GM21381 (cell line): Measurements from ENCODE around the gene CALB2.

Experiments used
- ATAC-seq: cut with Tn5 transposase; IDR thresholded peaks from one replicate; pipeline ENCODE4 v1.9.1; 2021; ENCODE audit warnings: mild to moderate bottlenecking, moderate library complexity; ENCODE audit not compliant: unreplicated experiment

Gene CALB2

DNA sequence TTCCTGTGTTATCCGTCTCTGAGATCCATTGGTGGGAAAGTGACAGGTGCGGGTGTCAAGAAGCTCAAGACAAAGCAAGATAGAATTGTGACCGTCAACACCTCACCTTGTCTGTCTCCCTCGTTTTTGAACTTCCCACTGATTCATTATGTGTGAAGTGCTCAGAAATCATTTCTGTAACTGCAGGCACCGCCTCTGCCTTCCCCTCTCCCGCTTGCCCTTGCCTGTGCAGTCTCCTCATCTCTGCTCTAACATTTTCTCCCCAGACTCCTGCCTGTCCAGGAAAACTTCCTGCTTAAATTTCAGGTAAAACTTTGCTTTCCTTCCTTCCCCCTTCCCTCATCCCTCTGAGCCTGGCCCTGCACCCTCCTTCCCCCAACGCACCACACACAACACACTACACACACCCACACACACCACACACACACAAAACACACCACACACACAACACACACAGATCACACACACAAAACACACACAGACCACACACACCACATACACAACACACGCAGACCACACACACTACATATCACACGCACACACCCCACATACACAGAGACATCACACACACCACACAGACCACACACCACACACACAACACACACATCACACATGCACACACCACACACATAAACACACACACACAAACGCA is 25.7 kb downstream of the CALB2 start:
- ATAC-seq = no peak

- ATAC-seq = no peak
These were observed 28.7 kb downstream of the CALB2 start for GRCh38 chr16:71387045-71387871.

DNA sequence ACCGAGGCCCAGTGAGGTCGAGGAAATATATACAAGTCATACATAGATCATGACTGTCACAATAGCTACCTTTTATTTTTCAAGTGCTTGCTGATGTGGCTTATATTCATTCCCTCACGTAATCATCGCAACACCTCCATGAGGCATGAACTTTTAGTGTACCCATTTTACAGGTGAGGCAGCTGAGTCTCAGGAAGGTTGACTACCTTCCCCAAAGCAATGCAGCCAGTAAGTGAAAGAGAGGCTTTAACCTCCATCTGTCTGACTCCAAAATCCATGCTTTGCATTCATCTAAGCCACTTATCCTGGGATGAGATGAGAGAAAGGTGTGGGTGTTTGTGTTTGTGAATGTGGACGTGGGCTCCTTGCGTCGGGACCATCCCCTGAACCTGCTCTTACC is 30.8 kb downstream of the CALB2 start:
- no peak for ATAC-seq

DNA sequence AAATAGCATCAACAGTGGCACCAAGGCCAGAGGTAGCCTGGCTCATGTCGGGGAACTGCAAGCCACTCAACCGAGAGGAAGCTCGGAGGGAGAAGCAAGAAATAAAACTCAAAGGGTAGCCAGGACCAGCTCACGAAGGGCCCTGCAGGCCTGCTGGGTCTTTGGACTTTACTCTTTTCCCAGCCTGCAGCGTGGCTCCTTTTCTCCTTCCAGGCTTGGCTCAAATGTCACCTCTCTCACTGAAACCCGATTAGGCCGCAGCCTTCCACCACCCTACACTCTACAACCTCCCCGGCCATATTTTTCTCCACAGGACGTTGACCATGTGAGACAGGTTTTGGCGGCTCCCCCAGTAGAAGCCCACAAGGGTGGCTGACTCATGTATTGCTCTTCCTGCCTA is 38.1 kb downstream of the CALB2 start:
- ATAC-seq = no peak

DNA sequence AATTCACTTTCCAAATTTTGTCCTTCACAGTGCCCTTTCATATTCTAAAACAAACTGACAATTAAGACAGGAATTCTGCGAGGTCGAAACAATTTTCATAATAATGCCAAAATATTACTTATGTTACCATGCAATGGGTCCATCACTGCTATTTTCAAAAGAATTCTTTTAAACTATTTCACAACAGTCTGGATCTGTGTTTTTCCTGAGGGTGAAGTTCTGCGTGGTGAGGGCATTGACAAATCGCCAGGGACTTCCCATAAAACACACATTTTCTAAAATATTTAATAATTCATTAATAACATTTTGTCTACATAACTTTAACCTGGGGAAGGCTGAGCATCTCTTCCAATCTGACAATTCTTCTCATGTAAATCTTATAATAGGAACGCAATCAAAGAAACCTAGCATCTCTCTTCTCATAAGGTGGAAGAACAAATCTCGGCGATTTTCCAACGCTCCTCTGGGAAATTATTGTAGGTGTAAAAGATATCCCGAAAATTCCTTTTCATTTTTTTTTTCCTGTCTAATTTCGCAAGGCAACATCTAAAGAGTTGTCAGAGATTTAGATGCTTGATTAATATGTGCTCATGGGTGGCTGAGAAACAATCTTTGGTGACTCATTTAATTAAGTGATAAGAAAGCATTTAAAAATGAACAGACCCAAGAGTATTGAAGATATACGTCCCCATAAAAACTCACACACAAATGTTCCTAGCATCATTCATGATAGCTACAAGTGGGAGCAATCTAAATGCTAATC is 41.5 kb downstream of the CALB2 start:
- ATAC-seq = no peak

DNA sequence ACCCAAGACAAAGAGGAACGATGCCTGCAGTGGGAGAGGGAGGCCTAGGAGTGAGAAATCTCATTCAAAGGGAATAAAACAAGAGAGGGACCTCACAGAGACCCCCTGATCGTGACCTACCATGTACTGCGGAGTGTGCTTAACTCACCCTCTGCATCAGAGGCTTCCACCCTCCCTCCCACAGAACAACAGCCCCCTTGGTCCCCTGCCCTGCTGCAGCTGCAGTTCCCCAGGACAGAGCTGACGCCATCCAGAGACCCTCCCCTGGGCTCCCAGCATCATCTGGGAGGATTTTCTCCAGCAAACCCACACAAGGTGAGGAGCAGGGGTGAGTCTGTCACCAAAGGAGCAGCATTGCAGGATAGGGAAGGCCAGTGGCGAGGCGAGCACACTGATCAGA is 43.5 kb downstream of the CALB2 start:
- ATAC-seq = no peak

DNA sequence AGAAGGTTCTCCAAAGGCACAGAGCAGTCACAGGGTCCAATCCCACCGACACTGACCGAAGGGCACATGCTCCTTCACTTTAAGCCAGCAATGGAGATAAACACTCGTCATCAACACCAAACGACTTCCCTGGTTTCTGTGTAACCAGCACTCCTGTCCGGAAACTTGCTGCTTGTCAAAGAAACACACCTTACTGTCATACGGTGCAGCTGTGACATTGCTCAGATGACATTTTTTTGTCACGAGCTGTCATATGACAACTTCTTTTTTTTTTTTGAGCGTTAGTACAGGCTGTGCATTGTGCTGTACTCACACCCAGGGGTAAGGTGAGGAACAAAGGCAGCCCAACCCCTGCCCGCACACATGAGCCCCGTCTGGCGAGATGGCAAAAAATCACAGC is 44.2 kb downstream of the CALB2 start:
- no peak for ATAC-seq

GRCh38 chr16:71404364-71404763 is 45.8 kb downstream of the CALB2 start:
- no peak for ATAC-seq

GRCh38 chr16:71406316-71406715 is 47.8 kb downstream of the CALB2 start:
- no peak for ATAC-seq

DNA sequence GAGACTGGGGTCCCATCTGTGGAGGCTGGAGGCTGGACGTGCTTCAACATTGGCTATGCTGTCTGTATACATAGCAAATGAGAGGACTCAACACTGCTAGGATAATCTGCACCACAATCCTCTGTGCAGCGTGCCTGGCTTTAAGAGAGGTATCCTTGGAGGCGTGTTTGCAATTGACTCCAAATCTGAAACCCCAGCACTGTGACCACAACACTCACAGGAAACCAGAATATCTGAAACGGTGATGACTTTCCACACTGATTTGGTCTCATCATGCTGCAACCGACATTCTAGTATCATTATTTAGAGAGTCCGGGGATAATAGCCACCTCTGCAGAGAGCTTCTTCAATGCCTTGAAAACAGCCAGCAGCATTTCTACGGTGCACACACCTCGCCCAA is 48.2 kb downstream of the CALB2 start:
- ATAC-seq = no peak

DNA sequence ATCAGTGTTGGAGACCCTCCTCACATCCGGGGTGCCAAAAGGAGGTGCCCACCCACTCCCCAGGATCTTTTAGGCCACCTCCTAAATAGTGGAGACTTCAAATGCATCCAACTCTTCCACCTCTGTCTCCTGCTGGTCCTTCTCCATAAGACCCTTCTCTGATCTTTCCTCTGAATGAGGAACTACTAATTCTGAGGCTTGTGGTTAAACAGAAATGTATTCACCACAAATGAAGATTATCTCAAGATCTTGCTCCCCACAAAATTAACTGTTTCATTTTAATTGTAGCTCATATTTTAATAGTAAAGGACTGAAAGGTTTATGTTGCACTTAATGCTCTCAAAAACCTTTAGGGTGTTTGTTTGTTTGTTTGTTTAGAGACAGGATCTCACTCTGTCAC is 49.2 kb downstream of the CALB2 start:
- no peak for ATAC-seq

DNA sequence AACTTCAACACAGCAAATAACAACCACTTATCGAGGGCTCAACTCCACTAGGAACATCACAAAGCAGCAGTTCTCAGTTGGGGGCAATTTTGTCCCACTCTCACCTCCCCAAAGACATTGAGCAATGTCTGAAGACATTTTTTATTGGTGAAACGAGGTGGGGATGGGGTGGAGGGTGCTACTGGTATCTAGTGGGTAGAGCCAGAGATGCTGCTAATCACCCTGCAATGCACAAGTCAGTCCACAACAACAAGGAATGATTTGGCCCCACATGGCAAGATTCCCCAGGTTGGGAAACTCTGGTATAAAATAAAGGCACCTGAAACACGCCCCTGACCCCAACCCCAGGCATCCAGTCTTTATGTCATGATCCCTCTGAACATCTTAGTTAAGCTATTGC is 50.0 kb downstream of the CALB2 start:
- ATAC-seq = no peak

- ATAC-seq = no peak
These were observed 50.7 kb downstream of the CALB2 start for GRCh38 chr16:71409011-71409775.

GRCh38 chr16:71410146-71410545 is 51.6 kb downstream of the CALB2 start:
- no peak for ATAC-seq

- no peak for ATAC-seq
These were observed 54.0 kb downstream of the CALB2 start for GRCh38 chr16:71412270-71413160.

DNA sequence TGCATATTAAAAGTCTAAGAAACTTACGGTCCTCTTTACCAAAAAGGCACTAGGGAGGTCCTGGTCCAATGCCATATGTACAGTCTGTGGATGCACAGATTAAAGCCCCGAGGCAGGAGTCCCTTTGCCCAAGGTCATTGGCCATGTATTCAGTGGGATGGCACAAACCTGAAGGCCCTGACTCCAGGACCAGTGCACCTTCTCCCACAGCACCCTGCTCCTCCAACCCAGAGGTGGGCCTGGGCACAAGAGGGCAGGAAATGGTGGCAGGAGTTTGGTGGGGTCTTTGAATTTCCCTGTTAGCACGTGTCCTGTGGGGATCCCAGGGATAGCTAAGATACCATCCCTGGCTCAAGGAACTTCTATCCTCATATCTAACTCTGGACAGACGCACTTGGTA is 54.8 kb downstream of the CALB2 start:
- no peak for ATAC-seq

DNA sequence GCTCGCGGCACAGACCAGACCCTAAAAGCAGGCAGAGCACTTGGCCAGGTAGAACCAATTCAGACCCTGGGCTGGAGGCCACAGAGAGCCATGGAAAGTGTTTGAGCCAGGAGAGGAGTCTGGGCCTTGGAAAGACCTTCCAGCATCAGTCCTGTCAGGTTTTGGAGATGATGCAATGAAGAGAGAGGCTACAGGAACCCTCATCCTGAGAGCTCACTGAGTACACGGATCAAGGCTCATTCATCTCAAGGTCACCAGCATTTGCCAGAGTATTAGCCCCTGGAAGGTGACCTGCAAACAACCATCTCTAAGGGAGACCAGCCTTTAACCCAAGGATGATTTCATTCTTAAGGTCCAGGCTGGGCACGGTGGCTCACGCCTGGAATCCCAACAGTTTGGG is 55.5 kb downstream of the CALB2 start:
- no peak for ATAC-seq

- ATAC-seq = no peak
These were observed 63.4 kb downstream of the CALB2 start for GRCh38 chr16:71421911-71422310.

GRCh38 chr16:71423016-71423415 is 64.5 kb downstream of the CALB2 start:
- ATAC-seq = no peak

DNA sequence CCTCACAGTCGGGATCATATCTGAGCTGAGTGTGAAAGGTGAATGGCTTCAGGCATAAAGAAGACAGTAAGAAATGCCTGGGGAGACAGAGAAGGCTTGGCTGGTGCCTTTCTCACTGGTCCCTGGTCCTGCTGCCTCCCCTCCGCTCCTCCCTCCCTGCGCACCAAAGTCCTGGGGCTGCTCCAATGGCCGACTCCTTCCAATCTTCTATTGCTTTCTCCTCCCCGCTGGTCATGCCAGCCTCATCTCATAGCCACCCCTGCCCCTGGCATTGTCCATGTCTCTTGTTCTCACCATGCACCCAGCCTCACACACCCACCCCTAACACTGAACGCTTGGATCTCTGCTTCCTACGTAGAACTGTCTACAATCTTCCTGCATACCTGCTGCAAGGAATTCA is 65.3 kb downstream of the CALB2 start:
- ATAC-seq = no peak
